HepG2 (cell line): ENCODE measurements around the gene IZUMO4. TPM values are rescaled to one million over a fixed set of nuclear protein-coding genes. Genes with fewer than 3 reads are reported as not detected.

ENCODE experiments used
- BCL6 ChIP-seq: IDR thresholded peaks from 2 replicates; pipeline ENCODE4 v1.6.1; 2016; ENCODE audit warnings: missing genetic modification reagents, missing compliant biosample characterization
- HCFC1 ChIP-seq: fragments of 150-350 bp; IDR thresholded peaks from 2 replicates; pipeline ENCODE4 v1.6.1; 2014; ENCODE audit warnings: low read depth, low read length
- HNRNPH1 ChIP-seq: fragments of 200-400 bp; formaldehyde crosslinking; optimal IDR thresholded peaks from 2 replicates; pipeline ENCODE3; 2017; ENCODE audit warnings: mild to moderate bottlenecking, low read depth, low read length
- MED8 ChIP-seq: sonication (generic); formaldehyde crosslinking; IDR thresholded peaks from 2 replicates; pipeline ENCODE4 v1.8.1; 2023; ENCODE audit warnings: mild to moderate bottlenecking, missing genetic modification reagents; ENCODE audit not compliant: insufficient replicate concordance
- NFE2L1 ChIP-seq: sonication (generic); formaldehyde crosslinking; IDR thresholded peaks from 2 replicates; pipeline ENCODE4 v1.4.0; 2020; ENCODE audit warnings: missing genetic modification reagents, mild to moderate bottlenecking, borderline replicate concordance
- NFRKB ChIP-seq: fragments of 450-650 bp; IDR thresholded peaks from 2 replicates; pipeline ENCODE4 v1.6.1; 2017
- PBX2 ChIP-seq: IDR thresholded peaks from 2 replicates; pipeline ENCODE4 v1.6.1; 2016; ENCODE audit warnings: control low read depth
- PHB2 ChIP-seq: fragments of 450-650 bp; IDR thresholded peaks from 2 replicates; pipeline ENCODE4 v1.6.1; 2018; ENCODE audit not compliant: partially characterized antibody
- REXO4 ChIP-seq: sonication (generic); formaldehyde crosslinking; IDR thresholded peaks from 2 replicates; pipeline ENCODE4 v1.8.0; 2022; ENCODE audit warnings: missing genetic modification reagents, mild to moderate bottlenecking, borderline replicate concordance
- RNF219 ChIP-seq: sonication (generic); formaldehyde crosslinking; IDR thresholded peaks from 2 replicates; pipeline ENCODE4 v1.5.0; 2020; ENCODE audit warnings: mild to moderate bottlenecking, missing genetic modification reagents
- SALL2 ChIP-seq: sonication (generic); formaldehyde crosslinking; IDR thresholded peaks from 2 replicates; pipeline ENCODE4 v1.8.1; 2023; ENCODE audit warnings: mild to moderate bottlenecking, missing genetic modification reagents, inconsistent platforms
- SKI ChIP-seq: fragments of 450-650 bp; IDR thresholded peaks from one replicate; pipeline ENCODE4 v1.6.1; 2018; ENCODE audit warnings: mild to moderate bottlenecking; ENCODE audit not compliant: partially characterized antibody
- ZFP37 ChIP-seq: sonication (generic); formaldehyde crosslinking; IDR thresholded peaks from 2 replicates; pipeline ENCODE4 v1.4.0; 2020; ENCODE audit warnings: missing genetic modification reagents, borderline replicate concordance
- ZHX1 ChIP-seq: sonication (generic); formaldehyde crosslinking; IDR thresholded peaks from 2 replicates; pipeline ENCODE4 v1.8.1; 2022; ENCODE audit warnings: low read depth, mild to moderate bottlenecking, missing genetic modification reagents
- ZNF350 ChIP-seq: sonication (generic); formaldehyde crosslinking; IDR thresholded peaks from 2 replicates; pipeline ENCODE4 v1.4.0; 2020; ENCODE audit warnings: mild to moderate bottlenecking, low read depth, missing genetic modification reagents, borderline replicate concordance
- ZNF44 ChIP-seq: sonication (generic); formaldehyde crosslinking; IDR thresholded peaks from 2 replicates; pipeline ENCODE4 v1.5.1; 2020; ENCODE audit warnings: mild to moderate bottlenecking, missing genetic modification reagents
- ZNF468 ChIP-seq: sonication (generic); formaldehyde crosslinking; IDR thresholded peaks from 2 replicates; pipeline ENCODE4 v1.8.0; 2022; ENCODE audit warnings: mild to moderate bottlenecking, moderate library complexity, missing genetic modification reagents
- ZNF558 ChIP-seq: sonication (generic); formaldehyde crosslinking; IDR thresholded peaks from 2 replicates; pipeline ENCODE4 v1.9.0; 2022; ENCODE audit warnings: mild to moderate bottlenecking, missing genetic modification reagents, borderline replicate concordance
- ZNF75D ChIP-seq: sonication (generic); formaldehyde crosslinking; IDR thresholded peaks from 2 replicates; pipeline ENCODE4 v1.8.1; 2023; ENCODE audit warnings: missing genetic modification reagents, mild to moderate bottlenecking, borderline replicate concordance
- ZNF777 ChIP-seq: sonication (generic); formaldehyde crosslinking; IDR thresholded peaks from 2 replicates; pipeline ENCODE4 v1.4.0; 2020; ENCODE audit warnings: missing genetic modification reagents
- ZNF841 ChIP-seq: sonication (generic); formaldehyde crosslinking; IDR thresholded peaks from 2 replicates; pipeline ENCODE4 v1.8.1; 2023; ENCODE audit warnings: missing genetic modification reagents, borderline replicate concordance
- ZNF879 ChIP-seq: sonication (generic); formaldehyde crosslinking; IDR thresholded peaks from 2 replicates; pipeline ENCODE4 v1.8.1; 2023; ENCODE audit warnings: missing genetic modification reagents
- ZNF891 ChIP-seq: sonication (generic); formaldehyde crosslinking; IDR thresholded peaks from 2 replicates; pipeline ENCODE4 v1.5.0; 2020; ENCODE audit warnings: mild to moderate bottlenecking, missing genetic modification reagents
- polyA plus RNA-seq, 8 experiments: library from polyadenylated mRNA; depleted of rRNA in 3 of 8; stranded (reverse) in 7 of 8; unstranded in 1 of 8; fragments of >200 nt; fragmentation: Illumina TruSeq in 4 of 8; extraction: Trizol in 4 of 8; gene quantifications; 2 replicates each; pipeline versions ENCODE4 v1.2.1 to v1.2.3, GENCODE V29; 2011 to 2016; ENCODE audit warnings: low read depth in 4 of 8, missing spikeins in 1 of 8, mixed read lengths in 1 of 8; ENCODE audit not compliant: insufficient read depth in 1 of 8
- total RNA-seq, 5 experiments: library from RNA; depleted of rRNA; stranded (reverse); fragments of >200 nt; fragmentation: Illumina TruSeq; extraction: Trizol; gene quantifications; 2 replicates each; pipeline ENCODE4 v1.2.3, GENCODE V29; 2016; ENCODE audit warnings: low read depth in 1 of 5

IZUMO4 gene
- total and polyA plus RNA-seq, 2 of the 13 experiments (the other 11 are each of a cell fraction or from before 2014, with no cell fraction given) = 0.77 to 3.9 TPM

GRCh38 chr19:2064788-2065524 is 31.8 kb upstream of the IZUMO4 start (continued):
- TF ChIP-seq PHB2 (no peak), NFRKB (no peak), ZHX1 (CRISPR knock-in tag) (no peak; the same call in 1 of the 2 replicates), BCL6 (CRISPR knock-in tag) (peak; percentile 76), MED8 (CRISPR knock-in tag) (no peak), SKI (no peak), SALL2 (peak; percentile 54; the same call in 1 of the 2 replicates), HNRNPH1 (no peak), ZNF879 (CRISPR knock-in tag) (no peak), ZNF44 (CRISPR knock-in tag) (0 out of 2 replicates have a peak, but pooled peaks have one; percentile 53), ZNF468 (CRISPR knock-in tag) (no peak), ZNF777 (CRISPR knock-in tag) (no peak), HCFC1 (no peak), REXO4 (CRISPR knock-in tag) (no peak), ZNF75D (CRISPR knock-in tag) (no peak), ZFP37 (CRISPR knock-in tag) (no peak), ZNF350 (CRISPR knock-in tag) (no peak; the same call in 1 of the 2 replicates), NFE2L1 (CRISPR knock-in tag) (0 out of 2 replicates have a peak, but pooled peaks have one; percentile 8), ZNF841 (CRISPR knock-in tag) (no peak), PBX2 (CRISPR knock-in tag) (no peak), ZNF891 (peak; percentile 57; the same call in 1 of the 2 replicates), RNF219 (CRISPR knock-in tag) (no peak), ZNF558 (CRISPR knock-in tag) (no peak; the same call in 1 of the 2 replicates)
